ENCODE results near the gene CACNA1C.

The CACNA1C gene

DNA sequence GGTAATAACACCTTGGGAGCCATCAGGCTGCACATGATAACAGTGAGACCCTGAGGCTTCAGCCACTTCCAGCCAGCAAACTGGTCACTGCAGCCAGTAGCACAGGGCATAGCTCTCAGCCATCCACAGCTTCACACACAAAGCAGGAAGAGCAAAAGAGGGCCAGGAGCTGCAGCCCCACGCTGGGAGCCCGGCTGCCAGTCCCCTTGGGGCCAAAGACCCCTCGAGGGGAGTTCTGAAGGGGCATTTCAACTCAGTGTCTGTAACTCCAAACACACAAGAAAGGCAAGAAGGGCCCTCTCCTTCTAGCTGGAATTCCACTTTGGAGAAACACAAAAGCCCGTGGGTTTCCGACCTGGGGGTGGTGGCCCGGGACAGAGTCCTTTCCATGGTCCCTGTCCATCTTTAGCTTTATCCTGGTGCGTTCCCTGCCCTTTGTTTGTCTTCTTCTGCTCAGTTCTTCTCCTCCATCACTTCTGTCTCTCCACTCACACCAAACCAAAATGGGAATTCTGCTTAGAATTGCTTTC lies 590.2 kb downstream of the CACNA1C start:
- no peak overlapping the region for H3K27ac ChIP-seq
- TF ChIP-seq ZFX (IDR thresholded peaks at IDR 0.05), result no peak
- TF ChIP-seq, protein P1, sequence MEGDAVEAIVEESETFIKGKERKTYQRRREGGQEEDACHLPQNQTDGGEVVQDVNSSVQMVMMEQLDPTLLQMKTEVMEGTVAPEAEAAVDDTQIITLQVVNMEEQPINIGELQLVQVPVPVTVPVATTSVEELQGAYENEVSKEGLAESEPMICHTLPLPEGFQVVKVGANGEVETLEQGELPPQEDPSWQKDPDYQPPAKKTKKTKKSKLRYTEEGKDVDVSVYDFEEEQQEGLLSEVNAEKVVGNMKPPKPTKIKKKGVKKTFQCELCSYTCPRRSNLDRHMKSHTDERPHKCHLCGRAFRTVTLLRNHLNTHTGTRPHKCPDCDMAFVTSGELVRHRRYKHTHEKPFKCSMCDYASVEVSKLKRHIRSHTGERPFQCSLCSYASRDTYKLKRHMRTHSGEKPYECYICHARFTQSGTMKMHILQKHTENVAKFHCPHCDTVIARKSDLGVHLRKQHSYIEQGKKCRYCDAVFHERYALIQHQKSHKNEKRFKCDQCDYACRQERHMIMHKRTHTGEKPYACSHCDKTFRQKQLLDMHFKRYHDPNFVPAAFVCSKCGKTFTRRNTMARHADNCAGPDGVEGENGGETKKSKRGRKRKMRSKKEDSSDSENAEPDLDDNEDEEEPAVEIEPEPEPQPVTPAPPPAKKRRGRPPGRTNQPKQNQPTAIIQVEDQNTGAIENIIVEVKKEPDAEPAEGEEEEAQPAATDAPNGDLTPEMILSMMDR (conservative IDR thresholded peaks at IDR 0.05), result no peak

DNA sequence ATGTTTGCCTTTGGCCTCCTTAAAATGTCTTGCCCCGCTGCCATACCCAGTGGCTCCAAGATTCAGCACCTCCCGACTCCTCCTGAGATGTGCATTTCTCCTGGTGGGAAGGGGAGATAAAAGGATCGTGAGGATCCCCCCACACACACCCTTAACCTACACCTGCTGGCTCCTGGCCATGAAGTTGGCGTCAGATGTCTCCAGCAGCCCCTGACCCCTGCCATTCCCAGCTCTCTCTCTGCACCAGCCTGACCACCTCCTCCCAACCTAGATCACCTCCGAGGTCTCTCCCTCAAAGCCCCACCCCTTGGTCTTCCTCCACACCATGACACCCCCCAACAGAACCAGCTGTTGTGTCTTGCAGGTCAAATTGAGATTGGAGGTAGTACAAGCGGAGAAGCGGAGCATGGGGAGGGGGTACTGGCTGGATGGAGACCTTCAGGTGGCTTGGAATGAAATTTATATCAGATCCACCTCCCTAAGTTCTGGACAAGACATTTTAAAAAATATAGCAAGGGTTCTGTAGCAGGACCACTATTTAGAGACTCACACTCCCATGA lies 590.9 kb downstream of the CACNA1C start:
- H3K27ac ChIP-seq, result no peak overlapping the region
- TF ChIP-seq, protein P1 (conservative IDR thresholded peaks at IDR 0.05), result no peak
- TF ChIP-seq ZFX (IDR thresholded peaks at IDR 0.05), result no peak

DNA sequence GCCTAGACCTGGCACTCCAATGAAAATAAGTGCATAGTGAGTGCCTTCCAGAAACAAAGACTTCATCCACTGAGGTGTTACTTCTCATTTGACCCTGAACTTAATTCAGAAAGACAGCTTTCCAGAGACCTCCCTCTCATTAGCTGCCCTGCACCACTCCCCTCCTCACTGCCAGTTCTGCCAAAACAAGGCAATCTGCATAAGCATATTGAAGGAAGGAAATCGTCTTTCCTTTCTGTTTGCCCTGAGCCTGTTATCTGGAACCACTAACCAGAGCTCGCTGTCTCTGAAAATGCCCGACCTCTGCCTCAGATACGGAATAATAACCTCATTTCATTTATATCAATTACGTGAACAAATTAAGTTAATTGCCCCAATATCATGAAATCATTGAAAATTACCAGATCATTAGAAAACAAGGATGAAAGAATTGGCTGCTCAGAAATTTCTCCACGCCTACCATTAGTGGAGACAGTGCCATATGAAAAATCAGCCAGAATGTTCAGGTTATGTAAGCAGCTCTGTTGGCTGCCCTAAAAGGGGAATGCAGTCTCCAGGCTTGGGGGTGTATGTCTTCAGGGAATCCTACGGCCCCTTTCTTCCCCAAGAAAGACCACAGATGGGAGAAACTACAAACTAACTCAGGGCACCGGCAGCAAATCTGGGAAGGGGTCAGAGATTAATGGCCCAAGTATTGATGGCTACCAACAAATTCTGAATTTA lies 592.1 kb downstream of the CACNA1C start:
- H3K27ac ChIP-seq, result no peak overlapping the region
- no peak for TF ChIP-seq ZFX (IDR thresholded peaks at IDR 0.05)
- TF ChIP-seq, protein P1 (conservative IDR thresholded peaks at IDR 0.05), result no peak

DNA sequence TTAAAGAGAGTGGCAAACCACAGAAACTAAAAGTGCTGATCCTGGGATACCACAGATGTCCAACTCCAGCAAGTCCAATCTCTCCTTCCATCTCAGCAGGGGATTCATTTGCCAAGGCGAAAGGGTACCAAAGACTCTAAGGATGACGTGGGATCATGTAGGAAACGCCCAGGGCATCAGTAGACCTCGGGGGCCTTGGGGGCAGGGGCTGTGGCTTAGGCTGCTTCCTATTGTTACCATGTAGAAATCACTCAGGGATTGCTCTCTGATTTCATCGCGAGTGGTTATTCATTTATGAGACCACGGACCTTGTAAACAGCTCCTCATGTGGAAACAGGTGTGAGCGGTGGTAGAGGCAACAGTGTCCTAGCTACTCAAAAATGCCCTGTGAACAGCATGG lies 592.7 kb downstream of the CACNA1C start:
- TF ChIP-seq, protein P1 (conservative IDR thresholded peaks at IDR 0.05), result no peak
- no peak for TF ChIP-seq ZFX (IDR thresholded peaks at IDR 0.05)
- H3K27ac ChIP-seq, result no peak overlapping the region

DNA sequence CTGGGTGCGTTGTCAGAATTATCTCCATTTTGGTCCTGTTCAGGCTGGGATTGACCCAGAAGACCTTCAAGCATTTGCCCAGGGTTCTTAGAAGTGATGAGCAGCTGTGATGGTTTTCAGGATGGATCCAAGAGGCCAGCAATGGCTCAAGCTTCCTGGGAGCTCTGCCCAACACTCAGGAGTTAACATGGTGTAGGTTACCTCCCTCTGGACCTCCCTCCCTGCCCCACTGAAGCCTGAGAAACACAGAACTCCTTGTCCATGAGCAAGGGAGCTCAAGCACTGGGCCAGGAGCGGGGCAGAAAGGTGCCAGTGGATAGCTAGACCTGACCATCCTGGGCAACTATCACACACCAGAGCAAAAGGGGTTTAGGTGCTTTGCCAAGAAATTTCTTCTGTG lies 593.6 kb downstream of the CACNA1C start:
- H3K27ac ChIP-seq, result no peak overlapping the region
- TF ChIP-seq ZFX (IDR thresholded peaks at IDR 0.05), result no peak
- TF ChIP-seq, protein P1 (conservative IDR thresholded peaks at IDR 0.05), result no peak

DNA sequence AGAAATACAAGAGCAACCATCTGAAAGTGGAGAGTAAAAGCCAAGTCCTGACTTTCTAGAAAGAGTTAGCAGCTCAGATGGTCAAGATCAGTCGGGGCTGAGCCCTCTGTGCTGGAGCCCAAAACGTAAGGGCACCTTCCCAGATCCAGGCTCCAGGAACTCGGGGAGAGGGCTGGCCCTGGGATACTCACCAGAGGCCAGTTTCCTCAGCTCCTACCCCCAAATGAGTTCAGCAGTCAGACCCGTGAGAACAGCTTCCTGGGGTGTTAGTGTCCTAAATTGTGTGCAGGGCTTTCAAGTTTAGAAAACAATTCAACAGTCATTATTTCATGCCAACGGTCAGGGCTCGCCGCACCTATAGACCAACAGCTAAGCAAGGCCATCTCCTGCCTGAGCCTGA lies 594.4 kb downstream of the CACNA1C start:
- no peak for TF ChIP-seq ZFX (IDR thresholded peaks at IDR 0.05)
- TF ChIP-seq, protein P1 (conservative IDR thresholded peaks at IDR 0.05), result no peak

DNA sequence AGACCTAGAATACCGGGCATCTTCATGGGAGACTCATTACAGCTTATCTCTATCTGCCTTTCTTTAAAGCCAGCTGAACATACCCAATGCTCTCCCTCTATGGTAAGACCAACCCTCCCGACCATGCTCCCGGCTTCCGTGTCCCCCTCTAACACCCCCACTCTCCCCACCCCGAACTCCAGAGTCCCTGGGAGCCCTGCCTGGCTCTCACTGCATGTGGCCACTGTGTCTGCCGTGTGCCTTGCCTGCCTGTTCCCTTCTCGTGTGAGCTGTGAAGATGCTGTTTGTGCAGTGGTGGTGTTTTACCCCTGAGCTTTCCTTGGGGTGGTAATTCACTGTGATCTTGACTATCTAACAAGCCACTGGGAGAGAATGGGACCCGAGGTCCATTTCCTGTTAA lies 595.6 kb downstream of the CACNA1C start:
- no peak overlapping the region for H3K27ac ChIP-seq
- TF ChIP-seq, protein P1 (conservative IDR thresholded peaks at IDR 0.05), result no peak
- TF ChIP-seq ZFX (IDR thresholded peaks at IDR 0.05), result no peak

More for the DNA sequence above, 594.4 kb downstream of the CACNA1C start:
- no peak overlapping the region for H3K27ac ChIP-seq

Data from C4-2B (cell line).